ENCODE data around the gene MST1. TPM values are rescaled to one million over a fixed set of nuclear protein-coding genes. Genes with fewer than 3 reads are reported as not detected.
A peak's percentile ranks its signal among the peaks of the same experiment; 100 is the strongest.

The MST1 gene
- total RNA-seq, 1 experiment from 2014 or later, result 15.4 TPM

GRCh38 chr3:49717959-49718857 is 28.9 kb upstream of the MST1 start:
- no peaks in the 10 kb centered on the region for H3K4me1 Mint-ChIP-seq (ENCODE audit: low read depth, unreplicated experiment)
- no peaks in the 10 kb centered on the region for H3K9me3 ChIP-seq
- intact Hi-C loops (cut with micrococcal nuclease; ENCODE audit: unreplicated experiment), result loop anchor here (5.0 kb wide), 1 partner anchor 119 kb away; no protein-coding TSS in a partner anchor
- ChIA-PET CTCF (interaction anchor here (0.8 to 1.9 kb wide), 2 partner anchors 15 to 179 kb away, joined by 3 to 4 read pairs; no protein-coding TSS in a partner anchor), POLR2A (no interaction called here)
- H3K36me3 Mint-ChIP-seq (ENCODE audit: insufficient read depth, unreplicated experiment), result peaks cover 73% of the 10 kb centered on the region
- peaks cover 1% of the 10 kb centered on the region; the same call in 1 of the 2 replicates for H3K36me3 ChIP-seq (ENCODE audit: control insufficient read depth, insufficient read depth, low read length)
- peak overlapping the region; percentile 29 for H3K27ac Mint-ChIP-seq (ENCODE audit: unreplicated experiment)
- BruUV-seq (replicated peaks), result no TSS peak
- H3K4me3 Mint-ChIP-seq (ENCODE audit: unreplicated experiment), result peak overlapping the region; percentile 77
- H3K9me3 Mint-ChIP-seq (ENCODE audit: unreplicated experiment), result no peaks in the 10 kb centered on the region
- no peaks in the 10 kb centered on the region for H3K27me3 Mint-ChIP-seq (ENCODE audit: insufficient read depth, unreplicated experiment)
- no peak for TF ChIP-seq CTCF (IDR thresholded peaks at IDR 0.05; ENCODE audit: insufficient read depth in 1 of 2, low read depth in 1 of 2, low read length in 1 of 2, severe bottlenecking in 1 of 2, unreplicated experiment in 1 of 2)
- no peak overlapping the region for H3K4me3 ChIP-seq (ENCODE audit: low read depth, low read length)
- no peaks in the 10 kb centered on the region for H3K27me3 ChIP-seq (replicated peaks; ENCODE audit: control insufficient read depth, insufficient read depth, low read length)
- peak in 1 of 2 experiments; percentile 35 for DNase-seq
- H3K4me1 ChIP-seq, result peaks cover 5% of the 10 kb centered on the region

GRCh38 chr3:49717211-49717958 is 28.1 kb upstream of the MST1 start:
- CTCF ChIA-PET, result no interaction called here

More at GRCh38 chr3:49717211-49717958, 28.1 kb upstream of the MST1 start:
- no peak for TF ChIP-seq CTCF (IDR thresholded peaks at IDR 0.05; ENCODE audit: insufficient read depth in 1 of 2, low read depth in 1 of 2, low read length in 1 of 2, severe bottlenecking in 1 of 2, unreplicated experiment in 1 of 2)
- BruUV-seq (replicated peaks), result no TSS peak
- Histone ChIP-seq H3K4me3 (ENCODE audit: low read depth, low read length) (no peak overlapping the region), H3K4me1 (no peaks in the 10 kb centered on the region; the same call in 1 of the 2 replicates), H3K9me3 (no peaks in the 10 kb centered on the region), H3K27me3 (replicated peaks; ENCODE audit: control insufficient read depth, insufficient read depth, low read length) (no peaks in the 10 kb centered on the region), H3K36me3 (ENCODE audit: control insufficient read depth, insufficient read depth, low read length) (peaks cover 1% of the 10 kb centered on the region; the same call in 1 of the 2 replicates)
- Mint-ChIP-seq H3K36me3 (ENCODE audit: insufficient read depth, unreplicated experiment) (peaks cover 69% of the 10 kb centered on the region), H3K27me3 (ENCODE audit: insufficient read depth, unreplicated experiment) (no peaks in the 10 kb centered on the region), H3K9me3 (ENCODE audit: unreplicated experiment) (no peaks in the 10 kb centered on the region), H3K4me1 (ENCODE audit: low read depth, unreplicated experiment) (no peaks in the 10 kb centered on the region), H3K27ac (ENCODE audit: unreplicated experiment) (no peak overlapping the region), H3K4me3 (ENCODE audit: unreplicated experiment) (no peak overlapping the region)
- no peak for DNase-seq
- POLR2A ChIA-PET, result no interaction called here
- intact Hi-C loops (cut with micrococcal nuclease; ENCODE audit: unreplicated experiment), result loop anchor here (5.0 kb wide), 1 partner anchor 120 kb away; no protein-coding TSS in a partner anchor

Data from Caco-2 (cell line).